KMS-11 (cell line): ENCODE results near the gene MACROD2.

Experiments used
- H2AFZ ChIP-seq: fragments of 200-600 bp; sonication (generic); 2 replicates; pipeline ENCODE4 v1.6.1; 2016; ENCODE audit warnings: antibody characterized with exemption, mixed run types, low read depth
- H3K27ac ChIP-seq: fragments of 200-600 bp; sonication (generic); 2 replicates; pipeline ENCODE4 v1.6.1; 2016; ENCODE audit warnings: mild to moderate bottlenecking, mixed run types
- H3K27me3 ChIP-seq: fragments of 200-600 bp; sonication (generic); 2 replicates; pipeline ENCODE4 v1.6.1; 2017; ENCODE audit warnings: mild to moderate bottlenecking, low read depth, mixed run types, moderate library complexity; ENCODE audit not compliant: insufficient read depth
- H3K36me3 ChIP-seq: fragments of 200-600 bp; sonication (generic); 2 replicates; pipeline ENCODE4 v1.6.1; 2017; ENCODE audit warnings: mild to moderate bottlenecking, mixed run types; ENCODE audit not compliant: insufficient read depth
- H3K4me1 ChIP-seq: fragments of 200-600 bp; sonication (generic); 2 replicates; pipeline ENCODE4 v1.6.1; 2016; ENCODE audit warnings: mild to moderate bottlenecking, low read depth, mixed run types; ENCODE audit not compliant: poor library complexity, severe bottlenecking
- H3K4me2 ChIP-seq: fragments of 200-600 bp; sonication (generic); 2 replicates; pipeline ENCODE4 v1.7.0; 2016; ENCODE audit warnings: mild to moderate bottlenecking, mixed run types
- H3K4me3 ChIP-seq: fragments of 200-600 bp; sonication (generic); IDR thresholded peaks from 2 replicates; pipeline ENCODE4 v1.6.1; 2017; ENCODE audit warnings: low read depth, low read length, mixed read lengths; ENCODE audit not compliant: insufficient read depth
- H3K79me2 ChIP-seq: fragments of 200-600 bp; sonication (generic); 2 replicates; pipeline ENCODE4 v1.6.1; 2016; ENCODE audit warnings: low read depth, mixed run types; ENCODE audit not compliant: insufficient read depth
- H3K9ac ChIP-seq: fragments of 200-600 bp; sonication (generic); 2 replicates; pipeline ENCODE4 v1.6.1; 2016; ENCODE audit warnings: mild to moderate bottlenecking, mixed run types
- H4K20me1 ChIP-seq: fragments of 200-600 bp; sonication (generic); 2 replicates; pipeline ENCODE4 v1.6.1; 2016; ENCODE audit warnings: mild to moderate bottlenecking, mixed run types; ENCODE audit not compliant: insufficient read depth
- TF ChIP-seq, protein P1 (sequence below): fragments of 200-600 bp; sonication (generic); conservative IDR thresholded peaks from 2 replicates; pipeline ENCODE4 v1.6.1; 2017; ENCODE audit warnings: low read depth, mild to moderate bottlenecking, antibody characterized with exemption, low read length, moderate library complexity, mixed read lengths

The MACROD2 gene

DNA sequence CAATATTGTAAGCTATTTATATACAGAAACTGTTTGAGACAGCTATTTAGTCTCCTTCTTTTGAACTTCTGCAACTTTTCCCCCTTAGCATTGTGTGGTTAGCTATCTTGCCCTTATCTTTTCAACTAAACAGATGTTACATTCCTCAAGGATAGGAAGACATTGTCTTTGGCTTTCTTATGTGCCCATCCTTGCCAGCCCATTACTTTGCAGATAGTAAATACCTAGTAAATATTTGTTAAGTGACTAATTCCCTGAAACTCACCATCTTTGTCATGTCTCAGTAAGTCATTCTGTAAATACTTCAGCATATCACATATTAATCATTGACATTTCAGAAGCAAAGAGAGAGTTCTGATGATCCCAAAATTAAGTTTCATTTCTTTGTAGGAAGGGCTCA lies 411.2 kb downstream of the MACROD2 start:
- Histone ChIP-seq H3K9ac (no peak overlapping the region), H4K20me1 (no peaks in the 10 kb centered on the region), H3K36me3 (no peaks in the 10 kb centered on the region), H3K79me2 (no peaks in the 10 kb centered on the region), H3K27me3 (no peaks in the 10 kb centered on the region), H2AFZ (no peak overlapping the region), H3K27ac (no peak overlapping the region), H3K4me3 (no peak overlapping the region), H3K4me2 (no peak overlapping the region), H3K4me1 (peaks cover 9% of the 10 kb centered on the region)
- TF ChIP-seq, protein P1, sequence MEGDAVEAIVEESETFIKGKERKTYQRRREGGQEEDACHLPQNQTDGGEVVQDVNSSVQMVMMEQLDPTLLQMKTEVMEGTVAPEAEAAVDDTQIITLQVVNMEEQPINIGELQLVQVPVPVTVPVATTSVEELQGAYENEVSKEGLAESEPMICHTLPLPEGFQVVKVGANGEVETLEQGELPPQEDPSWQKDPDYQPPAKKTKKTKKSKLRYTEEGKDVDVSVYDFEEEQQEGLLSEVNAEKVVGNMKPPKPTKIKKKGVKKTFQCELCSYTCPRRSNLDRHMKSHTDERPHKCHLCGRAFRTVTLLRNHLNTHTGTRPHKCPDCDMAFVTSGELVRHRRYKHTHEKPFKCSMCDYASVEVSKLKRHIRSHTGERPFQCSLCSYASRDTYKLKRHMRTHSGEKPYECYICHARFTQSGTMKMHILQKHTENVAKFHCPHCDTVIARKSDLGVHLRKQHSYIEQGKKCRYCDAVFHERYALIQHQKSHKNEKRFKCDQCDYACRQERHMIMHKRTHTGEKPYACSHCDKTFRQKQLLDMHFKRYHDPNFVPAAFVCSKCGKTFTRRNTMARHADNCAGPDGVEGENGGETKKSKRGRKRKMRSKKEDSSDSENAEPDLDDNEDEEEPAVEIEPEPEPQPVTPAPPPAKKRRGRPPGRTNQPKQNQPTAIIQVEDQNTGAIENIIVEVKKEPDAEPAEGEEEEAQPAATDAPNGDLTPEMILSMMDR: no peak

- TF ChIP-seq, protein P1: no peak
- Histone ChIP-seq H3K79me2 (no peaks in the 10 kb centered on the region), H2AFZ (no peak overlapping the region), H4K20me1 (no peaks in the 10 kb centered on the region), H3K4me3 (no peak overlapping the region), H3K27me3 (no peaks in the 10 kb centered on the region), H3K4me2 (no peak overlapping the region), H3K4me1 (peaks cover 9% of the 10 kb centered on the region), H3K9ac (no peak overlapping the region), H3K27ac (no peak overlapping the region), H3K36me3 (no peaks in the 10 kb centered on the region)
Observed at GRCh38 chr20:14407336-14407735, 412.0 kb downstream of the MACROD2 start.

- H3K4me2 ChIP-seq: no peak overlapping the region
- no peaks in the 10 kb centered on the region for H3K36me3 ChIP-seq
- no peak overlapping the region for H3K4me3 ChIP-seq
- no peak overlapping the region for H3K27ac ChIP-seq
- TF ChIP-seq, protein P1: no peak
- no peak overlapping the region for H2AFZ ChIP-seq
- no peaks in the 10 kb centered on the region for H4K20me1 ChIP-seq
- H3K9ac ChIP-seq: no peak overlapping the region
- H3K27me3 ChIP-seq: no peaks in the 10 kb centered on the region
- no peaks in the 10 kb centered on the region for H3K4me1 ChIP-seq
- H3K79me2 ChIP-seq: no peaks in the 10 kb centered on the region
Observed at GRCh38 chr20:14410869-14411555, 415.7 kb downstream of the MACROD2 start.

DNA sequence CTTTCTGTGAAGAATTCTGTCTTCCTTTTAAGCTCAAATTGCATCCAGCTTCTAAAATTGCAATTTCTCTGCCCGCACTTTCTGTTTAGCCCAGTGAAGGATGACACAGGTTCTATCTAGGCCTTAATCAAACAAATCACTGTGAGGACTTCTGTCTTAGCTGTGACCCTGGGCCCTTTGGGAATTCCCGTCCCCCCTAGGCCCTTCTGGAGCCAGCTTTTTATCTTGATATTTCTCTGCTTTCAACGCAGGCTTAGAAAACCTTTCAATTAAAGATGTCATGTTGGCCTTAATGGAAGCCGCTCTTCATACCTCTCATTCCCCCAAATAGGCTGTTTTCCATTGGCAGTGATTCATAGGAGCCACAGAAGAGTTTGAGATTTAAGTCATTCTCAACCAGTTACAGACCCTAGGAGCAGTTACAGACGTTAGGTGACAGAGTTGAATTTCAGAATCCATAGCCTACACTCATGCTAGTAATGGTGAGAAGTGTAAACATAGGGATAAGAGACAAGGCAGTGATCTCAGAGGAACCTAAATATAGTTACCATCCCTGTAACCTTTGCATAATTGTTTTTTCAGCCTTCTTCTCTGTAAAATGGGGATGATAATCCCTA lies 416.9 kb downstream of the MACROD2 start:
- Histone ChIP-seq H3K27me3 (no peaks in the 10 kb centered on the region), H3K9ac (no peak overlapping the region), H3K36me3 (no peaks in the 10 kb centered on the region), H3K4me3 (no peak overlapping the region), H3K79me2 (no peaks in the 10 kb centered on the region), H3K4me1 (no peaks in the 10 kb centered on the region), H2AFZ (no peak overlapping the region), H4K20me1 (no peaks in the 10 kb centered on the region), H3K4me2 (no peak overlapping the region), H3K27ac (no peak overlapping the region)
- TF ChIP-seq, protein P1: no peak
